PFSK-1 (cell line): Measurements from ENCODE around the gene DUOX1.

Experiments
- POLR2AphosphoS5 ChIP-seq: IDR thresholded peaks from 2 replicates; pipeline ENCODE4 v1.6.1; 2012; ENCODE audit warnings: low read depth, mild to moderate bottlenecking, control low read depth, low read length, moderate library complexity
- SIN3A ChIP-seq: IDR thresholded peaks from 2 replicates; pipeline ENCODE4 v1.6.1; 2012; ENCODE audit warnings: mild to moderate bottlenecking, low read length, moderate library complexity, borderline replicate concordance; ENCODE audit not compliant: insufficient read depth
- TAF1 ChIP-seq: IDR thresholded peaks from 2 replicates; pipeline ENCODE4 v1.6.1; 2012; ENCODE audit warnings: low read length, control low read depth, borderline replicate concordance; ENCODE audit not compliant: insufficient read depth
- TF ChIP-seq, protein P1 (sequence below), 2 experiments: IDR thresholded peaks; 2 replicates each; pipeline versions ENCODE4 v1.6.1 to v1.8.0; 2011 to 2012; ENCODE audit warnings: low read depth in 2 of 2, low read length in 2 of 2, control low read depth in 1 of 2, inconsistent platforms in 1 of 2, mild to moderate bottlenecking in 1 of 2, moderate library complexity in 1 of 2; ENCODE audit not compliant: insufficient read depth in 1 of 2

GRCh38 chr15:45141386-45141785 lies 11.6 kb downstream of the DUOX1 start:
- TF ChIP-seq, protein P1, sequence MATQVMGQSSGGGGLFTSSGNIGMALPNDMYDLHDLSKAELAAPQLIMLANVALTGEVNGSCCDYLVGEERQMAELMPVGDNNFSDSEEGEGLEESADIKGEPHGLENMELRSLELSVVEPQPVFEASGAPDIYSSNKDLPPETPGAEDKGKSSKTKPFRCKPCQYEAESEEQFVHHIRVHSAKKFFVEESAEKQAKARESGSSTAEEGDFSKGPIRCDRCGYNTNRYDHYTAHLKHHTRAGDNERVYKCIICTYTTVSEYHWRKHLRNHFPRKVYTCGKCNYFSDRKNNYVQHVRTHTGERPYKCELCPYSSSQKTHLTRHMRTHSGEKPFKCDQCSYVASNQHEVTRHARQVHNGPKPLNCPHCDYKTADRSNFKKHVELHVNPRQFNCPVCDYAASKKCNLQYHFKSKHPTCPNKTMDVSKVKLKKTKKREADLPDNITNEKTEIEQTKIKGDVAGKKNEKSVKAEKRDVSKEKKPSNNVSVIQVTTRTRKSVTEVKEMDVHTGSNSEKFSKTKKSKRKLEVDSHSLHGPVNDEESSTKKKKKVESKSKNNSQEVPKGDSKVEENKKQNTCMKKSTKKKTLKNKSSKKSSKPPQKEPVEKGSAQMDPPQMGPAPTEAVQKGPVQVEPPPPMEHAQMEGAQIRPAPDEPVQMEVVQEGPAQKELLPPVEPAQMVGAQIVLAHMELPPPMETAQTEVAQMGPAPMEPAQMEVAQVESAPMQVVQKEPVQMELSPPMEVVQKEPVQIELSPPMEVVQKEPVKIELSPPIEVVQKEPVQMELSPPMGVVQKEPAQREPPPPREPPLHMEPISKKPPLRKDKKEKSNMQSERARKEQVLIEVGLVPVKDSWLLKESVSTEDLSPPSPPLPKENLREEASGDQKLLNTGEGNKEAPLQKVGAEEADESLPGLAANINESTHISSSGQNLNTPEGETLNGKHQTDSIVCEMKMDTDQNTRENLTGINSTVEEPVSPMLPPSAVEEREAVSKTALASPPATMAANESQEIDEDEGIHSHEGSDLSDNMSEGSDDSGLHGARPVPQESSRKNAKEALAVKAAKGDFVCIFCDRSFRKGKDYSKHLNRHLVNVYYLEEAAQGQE (IDR thresholded peaks at IDR 0.05; ENCODE audit: insufficient read depth in 1 of 2, low read depth in 2 of 2, low read length in 2 of 2), result no peak
- TF ChIP-seq TAF1 (no peak), POLR2AphosphoS5 (no peak), SIN3A (no peak)
